Activated T-cell treated with anti-CD3 and anti-CD28 coated beads, Interleukin-2, amount 50 U/mL, for 4 hours (primary cell): ENCODE measurements around the gene MRPL11. TPM values are rescaled to one million over a fixed set of nuclear protein-coding genes. Genes with fewer than 3 reads are reported as not detected.
"Not testable (repeated sequence)": the region's sequence is repeated elsewhere in the genome, so short reads cannot be mapped to it uniquely, and the experiment has no call there.

Experiments used
- ATAC-seq, 2 donors: fragments of 200-7000 bp; cut with Tn5 transposase; one replicate each; pipeline ENCODE4 v1.10.0; 2021
- DNase-seq: peaks from one replicate; pipeline ENCODE4 v3.0.0-alpha.2; 2020
- H3K27me3 Mint-ChIP-seq: one replicate; pipeline ENCODE4 v1.8.0; 2021; ENCODE audit warnings: low read depth, mixed read lengths
- H3K36me3 Mint-ChIP-seq: one replicate; pipeline ENCODE4 v1.8.0; 2022; ENCODE audit warnings: mixed read lengths; ENCODE audit not compliant: insufficient read depth
- H3K4me1 Mint-ChIP-seq: one replicate; pipeline ENCODE4 v1.8.0; 2021; ENCODE audit warnings: low read depth, mixed read lengths
- H3K4me3 Mint-ChIP-seq: one replicate; pipeline ENCODE4 v1.8.0; 2021; ENCODE audit warnings: mild to moderate bottlenecking, moderate library complexity, mixed read lengths
- H3K9me3 Mint-ChIP-seq: one replicate; pipeline ENCODE4 v1.8.0; 2021; ENCODE audit warnings: mixed read lengths
- total RNA-seq, 3 donors: library from RNA; stranded (reverse); gene quantifications; one replicate each; pipeline ENCODE4 v1.2.1, GENCODE V29; 2021

The MRPL11 gene
- total RNA-seq, 3 donors from 2014 or later: 124 to 141 (median 129) TPM

DNA sequence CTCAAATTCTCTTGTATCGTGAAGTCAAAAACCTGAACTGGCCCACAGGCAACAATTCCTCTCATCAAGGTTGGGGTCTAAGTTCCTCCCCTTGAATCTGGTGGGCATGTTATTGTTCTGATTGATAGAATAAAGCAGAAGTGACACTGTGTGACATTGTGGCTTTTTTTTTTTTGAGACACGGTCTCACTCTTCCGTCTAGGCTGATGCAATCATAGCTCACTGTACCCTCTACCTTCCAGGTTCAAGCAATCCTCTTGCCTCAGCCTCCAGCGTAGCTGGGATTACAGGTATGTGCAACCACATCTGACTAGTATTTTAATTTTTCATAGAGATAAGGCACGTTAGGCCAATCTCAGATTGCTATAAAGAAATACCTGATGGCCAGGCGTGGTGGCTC, 19.2 kb upstream of the MRPL11 start:
- ATAC-seq: no peak

DNA sequence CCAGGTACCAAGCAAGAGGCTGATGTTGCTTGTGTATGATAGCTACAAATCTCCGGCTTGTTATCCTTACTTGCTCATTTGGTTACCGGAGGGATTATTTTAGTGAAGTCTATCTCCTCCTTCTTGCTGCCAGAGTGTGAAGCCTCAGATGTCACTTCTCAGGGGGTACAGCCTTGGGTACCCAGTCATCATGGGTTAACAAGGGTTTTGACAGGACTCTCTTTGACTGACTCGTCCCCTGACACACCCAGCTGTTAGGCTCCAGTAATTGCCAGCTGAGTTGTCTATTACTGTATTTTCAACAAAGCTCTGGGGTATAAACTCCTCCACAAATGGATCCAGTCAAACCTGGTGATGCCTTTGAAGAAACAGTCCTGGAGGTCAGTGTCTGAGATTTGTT, 16.2 kb upstream of the MRPL11 start:
- Mint-ChIP-seq H3K27me3 (peaks cover 7% of the 10 kb centered on the region), H3K36me3 (no peaks in the 10 kb centered on the region), H3K4me3 (no peak overlapping the region), H3K9me3 (no peaks in the 10 kb centered on the region), H3K4me1 (peaks cover 15% of the 10 kb centered on the region)
- ATAC-seq (peak in 1 of 2 donors; percentile 38), DNase-seq (no peak)

More for the DNA sequence above, 19.2 kb upstream of the MRPL11 start:
- H3K4me1 Mint-ChIP-seq: peaks cover 15% of the 10 kb centered on the region
- H3K36me3 Mint-ChIP-seq: no peaks in the 10 kb centered on the region
- no peaks in the 10 kb centered on the region for H3K9me3 Mint-ChIP-seq
- no peak for DNase-seq
- H3K27me3 Mint-ChIP-seq: no peaks in the 10 kb centered on the region
- H3K4me3 Mint-ChIP-seq: no peak overlapping the region

DNA sequence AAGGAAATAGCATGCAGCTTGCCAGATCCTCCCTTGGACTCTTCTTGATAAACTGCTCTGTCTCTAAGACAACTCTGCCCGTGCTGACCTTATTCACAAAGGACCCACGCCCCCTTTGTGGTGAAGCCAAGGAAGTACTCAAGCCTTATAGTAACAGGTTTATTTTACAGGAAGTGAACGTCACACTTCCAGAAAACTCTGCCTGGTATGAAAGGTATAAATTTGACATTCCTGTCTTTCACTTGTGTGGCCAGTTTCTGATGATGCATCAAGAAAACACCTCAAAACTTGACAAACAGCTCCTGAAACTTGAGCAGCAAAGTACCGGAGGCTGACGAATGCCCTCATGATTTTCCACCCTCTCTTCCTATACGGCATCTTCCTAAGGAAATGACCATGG, 15.6 kb upstream of the MRPL11 start:
- H3K9me3 Mint-ChIP-seq: no peaks in the 10 kb centered on the region
- H3K27me3 Mint-ChIP-seq: peaks cover 13% of the 10 kb centered on the region
- no peak for ATAC-seq
- no peak overlapping the region for H3K4me3 Mint-ChIP-seq
- H3K4me1 Mint-ChIP-seq: peaks cover 15% of the 10 kb centered on the region
- H3K36me3 Mint-ChIP-seq: no peaks in the 10 kb centered on the region
- DNase-seq: no peak

DNA sequence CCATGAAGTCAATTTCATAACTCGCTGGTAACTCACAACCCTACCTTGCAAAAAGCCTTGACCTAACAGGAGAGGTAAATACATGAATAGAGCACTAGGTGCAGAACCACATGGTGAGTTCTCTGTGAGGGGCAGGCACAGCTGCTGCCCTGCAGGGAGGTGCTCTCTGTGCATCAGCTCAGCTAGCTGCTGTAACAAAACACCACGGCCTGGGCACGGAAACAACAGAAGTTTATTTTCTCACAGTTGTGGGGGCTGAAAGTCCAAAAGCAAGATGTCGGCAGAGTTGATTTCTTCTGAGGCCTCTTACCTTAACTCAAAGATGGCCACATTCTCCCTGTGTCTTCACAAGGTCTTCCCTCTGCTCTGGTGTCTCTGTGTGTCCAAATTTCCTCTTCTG, 13.0 kb upstream of the MRPL11 start:
- Mint-ChIP-seq H3K36me3 (no peaks in the 10 kb centered on the region), H3K4me1 (peaks cover 15% of the 10 kb centered on the region), H3K9me3 (no peaks in the 10 kb centered on the region), H3K27me3 (peaks cover 16% of the 10 kb centered on the region), H3K4me3 (no peak overlapping the region)
- DNase-seq (no peak), ATAC-seq (no peak)

DNA sequence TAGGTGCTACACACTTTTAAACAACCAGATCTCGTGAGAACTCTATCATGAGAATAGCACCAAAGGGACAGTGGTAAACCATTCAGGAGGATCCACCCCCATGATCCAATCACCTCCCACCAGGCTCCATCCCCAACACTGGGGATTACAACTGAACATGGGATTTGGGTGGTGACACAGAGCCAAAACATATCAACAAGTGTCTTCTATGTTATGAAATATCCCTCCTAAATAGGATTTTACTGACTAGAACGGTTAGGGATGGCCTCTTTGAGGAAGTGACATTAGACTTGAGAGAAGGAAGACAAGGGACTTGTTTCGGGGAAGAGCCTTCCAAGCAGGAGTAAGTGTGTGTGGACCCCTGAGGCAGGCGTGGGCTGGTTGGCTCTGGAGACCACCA, 11.9 kb upstream of the MRPL11 start:
- Mint-ChIP-seq H3K9me3 (no peaks in the 10 kb centered on the region), H3K36me3 (no peaks in the 10 kb centered on the region), H3K4me3 (no peak overlapping the region), H3K27me3 (peaks cover 19% of the 10 kb centered on the region), H3K4me1 (peaks cover 15% of the 10 kb centered on the region)
- ATAC-seq (no peak), DNase-seq (no peak)

DNA sequence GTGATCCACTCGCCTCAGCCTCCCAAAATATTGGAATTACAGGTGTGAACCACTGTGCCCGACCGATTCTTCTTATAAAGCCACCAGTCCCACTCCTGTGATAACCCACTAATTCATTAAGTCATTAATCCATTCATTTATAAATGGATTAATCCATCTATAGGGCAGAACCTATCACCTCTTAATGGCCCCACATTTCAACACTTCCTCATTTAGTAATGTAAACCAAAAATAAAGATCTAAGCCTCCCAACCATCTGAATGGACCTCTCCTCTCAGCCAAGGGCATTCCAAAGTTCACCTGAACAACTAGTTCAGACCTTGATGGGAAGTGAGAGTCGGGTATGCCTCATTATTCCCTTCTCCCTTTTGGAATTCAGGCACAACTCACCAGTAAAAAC, 9.9 kb upstream of the MRPL11 start:
- peaks cover 5% of the 10 kb centered on the region for H3K9me3 Mint-ChIP-seq
- H3K4me1 Mint-ChIP-seq: no peaks in the 10 kb centered on the region
- no peak overlapping the region for H3K4me3 Mint-ChIP-seq
- H3K27me3 Mint-ChIP-seq: peaks cover 19% of the 10 kb centered on the region
- ATAC-seq (no peak), DNase-seq (no peak)
- no peaks in the 10 kb centered on the region for H3K36me3 Mint-ChIP-seq

DNA sequence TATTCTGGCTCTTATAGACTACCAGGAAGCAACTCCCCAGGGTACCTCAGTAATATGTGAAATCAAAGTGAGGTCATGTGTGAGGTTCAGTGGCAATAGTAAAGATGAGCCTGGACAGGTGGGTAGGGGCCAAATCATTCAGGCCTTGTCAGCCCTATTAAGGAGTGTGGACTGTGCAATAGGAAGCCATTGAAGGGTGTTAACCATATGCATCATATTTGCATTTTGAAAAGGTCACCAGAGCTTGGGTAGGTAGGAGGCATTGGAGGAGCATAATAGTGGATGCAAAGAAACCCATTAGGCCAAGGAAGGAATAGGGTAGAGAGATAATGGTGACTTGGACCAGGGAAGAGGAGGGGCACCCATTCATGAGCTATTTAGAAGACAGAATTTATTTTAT, 8.4 kb upstream of the MRPL11 start:
- DNase-seq (no peak), ATAC-seq (no peak)
- Mint-ChIP-seq H3K4me3 (no peak overlapping the region), H3K9me3 (peaks cover 11% of the 10 kb centered on the region), H3K4me1 (no peaks in the 10 kb centered on the region), H3K27me3 (peaks cover 21% of the 10 kb centered on the region), H3K36me3 (no peaks in the 10 kb centered on the region)

DNA sequence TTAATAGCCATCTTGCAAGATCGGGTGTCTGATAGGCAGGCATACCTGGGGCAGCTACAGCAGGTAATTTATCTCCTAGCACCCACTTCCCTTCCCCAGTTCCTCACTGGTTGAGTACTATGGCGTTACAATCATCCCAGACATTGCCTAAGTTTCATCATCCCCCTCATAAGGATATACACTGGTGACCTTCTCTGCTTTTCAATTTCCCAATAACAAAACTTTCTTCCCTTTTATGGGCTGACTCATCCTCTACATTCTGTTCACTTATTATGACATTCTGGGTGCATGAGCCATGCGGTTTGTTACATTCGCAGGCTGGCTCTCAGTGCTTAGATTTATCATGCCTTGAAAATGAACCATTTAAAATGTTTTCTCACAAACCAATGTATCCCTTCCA, 5.0 kb upstream of the MRPL11 start:
- H3K36me3 Mint-ChIP-seq: no peaks in the 10 kb centered on the region
- peaks cover 11% of the 10 kb centered on the region for H3K9me3 Mint-ChIP-seq
- no peak for DNase-seq
- H3K27me3 Mint-ChIP-seq: peaks cover 8% of the 10 kb centered on the region
- H3K4me3 Mint-ChIP-seq: no peak overlapping the region
- H3K4me1 Mint-ChIP-seq: no peaks in the 10 kb centered on the region
- ATAC-seq: no peak

DNA sequence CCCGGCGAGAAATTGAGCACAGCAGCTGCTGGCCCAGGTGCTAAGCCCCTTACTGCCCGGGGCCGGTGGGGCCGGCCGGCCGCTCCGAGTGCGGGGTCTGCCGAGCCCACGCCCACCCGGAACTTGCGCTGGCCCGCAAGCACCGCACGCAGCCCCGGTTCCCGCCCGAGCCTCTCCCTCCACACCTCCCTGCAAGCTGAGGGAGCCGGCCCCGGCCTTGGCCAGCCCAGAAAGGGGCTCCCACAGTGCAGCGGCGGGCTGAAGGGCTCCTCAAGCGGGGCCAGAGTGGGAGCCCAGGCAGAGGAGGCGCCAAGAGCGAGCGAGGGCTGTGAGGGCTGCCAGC, 2.3 kb upstream of the MRPL11 start:
- not testable (repeated sequence) for H3K27me3 Mint-ChIP-seq, DNase-seq, H3K4me1 Mint-ChIP-seq, ATAC-seq, H3K4me3 Mint-ChIP-seq
- Mint-ChIP-seq H3K9me3 (peaks cover 11% of the 10 kb centered on the region), H3K36me3 (peaks cover 11% of the 10 kb centered on the region)

DNA sequence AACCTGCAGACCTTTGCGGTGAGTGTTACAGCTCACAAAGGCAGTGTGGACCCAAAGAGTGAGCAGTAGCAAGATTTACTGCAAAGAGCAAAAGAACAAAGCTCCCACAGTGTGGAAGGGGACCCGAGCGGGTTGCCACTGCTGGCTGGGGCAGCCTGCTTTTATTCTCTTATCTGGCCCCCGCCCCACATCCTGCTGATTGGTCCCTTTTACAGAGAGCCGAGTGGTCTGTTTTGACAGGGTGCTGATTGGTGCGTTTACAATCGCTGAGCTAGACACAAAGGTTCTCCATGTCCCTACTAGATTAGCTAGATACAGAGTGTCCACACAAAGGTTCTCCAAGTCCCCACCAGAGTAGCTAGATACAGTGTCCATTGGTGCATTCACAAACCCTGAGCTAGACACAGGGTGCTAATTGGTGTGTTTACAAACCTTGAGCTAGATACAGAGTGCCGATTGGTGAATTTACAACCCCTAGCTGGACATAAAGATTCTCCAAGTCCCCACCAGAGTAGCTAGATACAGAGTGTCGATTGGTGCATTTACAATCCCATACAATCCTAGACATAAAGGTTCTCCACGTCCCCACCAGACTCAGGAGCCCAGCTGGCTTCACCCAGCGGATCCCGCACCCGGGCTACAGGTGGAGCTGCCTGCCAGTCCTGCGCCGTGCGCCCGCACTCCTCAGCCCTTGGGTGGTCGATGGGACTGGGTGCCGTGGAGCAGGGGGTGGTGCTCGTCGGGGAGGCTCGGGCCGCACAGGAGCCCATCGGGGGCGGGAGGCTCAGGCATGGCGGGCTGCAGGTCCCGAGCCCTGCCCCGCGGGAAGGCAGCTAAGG, 1.7 kb upstream of the MRPL11 start:
- DNase-seq: not testable (repeated sequence)

DNA sequence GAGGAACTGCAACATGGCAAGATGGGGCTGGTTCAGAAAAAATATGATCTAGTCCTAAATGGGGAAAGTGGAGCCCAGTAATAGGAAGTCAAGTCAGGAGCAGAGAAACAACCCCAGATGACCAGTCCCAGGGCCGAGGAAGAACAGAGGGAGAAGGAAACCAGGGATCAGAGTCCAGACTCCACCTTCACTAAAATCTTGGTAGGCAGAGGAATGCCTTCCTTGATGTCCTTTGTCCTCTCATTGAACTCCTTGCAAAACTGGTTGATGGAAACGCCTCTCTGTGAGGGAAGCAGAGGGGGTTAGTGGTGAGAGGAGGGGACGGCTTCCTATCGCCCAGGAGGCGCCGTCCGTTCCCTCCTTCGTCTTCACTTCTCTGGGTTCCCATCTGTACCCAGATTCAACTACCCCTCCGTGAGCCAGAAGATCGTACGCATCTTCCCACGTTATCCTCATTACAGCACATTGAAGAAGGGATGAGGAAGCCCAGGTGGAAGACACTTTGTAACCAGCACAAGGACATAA, 607 bp downstream of the MRPL11 start:
- ATAC-seq (no peak), DNase-seq (no peak)
- Mint-ChIP-seq H3K27me3 (peaks cover 2% of the 10 kb centered on the region), H3K36me3 (peaks cover 16% of the 10 kb centered on the region), H3K4me3 (peak overlapping the region; percentile 93), H3K9me3 (peaks cover 1% of the 10 kb centered on the region), H3K4me1 (peaks cover 6% of the 10 kb centered on the region)

More for the DNA sequence above, 1.7 kb upstream of the MRPL11 start:
- Mint-ChIP-seq H3K9me3 (peaks cover 11% of the 10 kb centered on the region), H3K36me3 (peaks cover 12% of the 10 kb centered on the region)
- not testable (repeated sequence) for H3K4me1 Mint-ChIP-seq, ATAC-seq, H3K27me3 Mint-ChIP-seq, H3K4me3 Mint-ChIP-seq

DNA sequence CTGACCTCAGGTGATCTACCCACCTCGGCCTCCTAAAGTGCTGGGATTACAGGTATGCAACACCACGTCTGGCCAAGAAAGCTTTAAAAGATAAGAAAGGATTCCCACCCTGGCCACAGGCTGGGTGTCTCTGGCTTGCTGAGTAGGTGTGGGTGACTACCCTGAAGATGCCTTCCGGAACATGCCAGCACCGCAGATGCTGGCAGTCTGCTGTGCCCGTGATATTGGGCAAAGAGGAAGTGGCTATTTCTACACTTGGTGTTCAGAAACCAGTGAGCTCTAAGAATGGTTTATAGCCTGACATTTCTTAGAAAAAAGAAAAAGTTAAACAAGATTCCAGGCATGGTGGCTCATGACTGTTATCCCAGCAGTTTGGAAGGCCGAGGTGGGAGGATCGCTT, 6.1 kb downstream of the MRPL11 start:
- ATAC-seq (no peak), DNase-seq (no peak)
- H3K4me1 Mint-ChIP-seq: no peaks in the 10 kb centered on the region
- H3K36me3 Mint-ChIP-seq: peaks cover 20% of the 10 kb centered on the region
- no peak overlapping the region for H3K4me3 Mint-ChIP-seq
- H3K9me3 Mint-ChIP-seq: no peaks in the 10 kb centered on the region
- H3K27me3 Mint-ChIP-seq: no peaks in the 10 kb centered on the region

DNA sequence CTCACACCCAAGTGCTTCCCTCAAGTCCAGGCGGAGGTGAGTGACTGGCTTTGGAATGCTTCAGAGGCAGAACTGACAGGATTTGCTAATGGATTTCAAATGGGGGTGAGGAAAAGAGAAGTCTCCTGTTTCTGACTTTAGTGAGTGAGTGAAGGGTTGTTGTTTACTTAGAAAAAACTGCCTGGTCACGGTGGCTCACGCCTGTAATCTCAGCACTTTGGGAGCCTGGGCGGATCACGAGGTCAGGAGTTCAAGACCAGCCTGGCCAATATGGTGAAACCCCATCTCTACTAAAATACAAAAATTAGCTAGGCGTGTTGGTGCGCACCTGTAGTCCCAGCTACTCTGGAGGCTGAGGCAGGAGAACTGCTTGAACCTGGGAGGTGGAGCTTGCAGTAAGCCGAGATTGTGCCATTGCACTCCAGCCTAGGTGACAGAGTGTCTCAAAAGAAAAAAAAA, 6.7 kb downstream of the MRPL11 start:
- H3K9me3 Mint-ChIP-seq, H3K4me3 Mint-ChIP-seq, H3K4me1 Mint-ChIP-seq, H3K27me3 Mint-ChIP-seq, ATAC-seq, DNase-seq: not testable (repeated sequence)
- H3K36me3 Mint-ChIP-seq: peaks cover 19% of the 10 kb centered on the region

DNA sequence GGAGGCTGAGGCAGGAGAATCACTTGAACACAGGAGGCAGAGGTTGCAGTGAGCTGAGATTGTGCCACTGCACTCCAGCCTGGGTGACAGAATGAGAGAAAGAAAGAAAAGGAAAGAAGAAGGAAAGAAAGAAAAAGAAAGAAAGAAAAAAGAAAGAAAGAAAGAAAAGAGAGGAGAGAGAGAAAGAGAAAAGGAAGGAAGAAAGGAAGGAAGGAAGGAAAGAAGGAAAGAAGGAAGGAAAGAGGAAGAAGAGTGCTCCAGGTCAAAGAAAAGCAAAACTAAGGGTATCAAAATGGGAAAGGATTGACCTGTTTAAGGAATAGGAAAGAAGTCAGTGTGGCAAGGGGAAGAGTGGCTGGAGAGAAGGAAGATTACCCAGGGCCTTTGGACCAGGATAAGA, 7.4 kb downstream of the MRPL11 start:
- H3K36me3 Mint-ChIP-seq: peaks cover 13% of the 10 kb centered on the region
- not testable (repeated sequence) for H3K4me3 Mint-ChIP-seq, H3K27me3 Mint-ChIP-seq, H3K4me1 Mint-ChIP-seq, ATAC-seq, H3K9me3 Mint-ChIP-seq, DNase-seq

DNA sequence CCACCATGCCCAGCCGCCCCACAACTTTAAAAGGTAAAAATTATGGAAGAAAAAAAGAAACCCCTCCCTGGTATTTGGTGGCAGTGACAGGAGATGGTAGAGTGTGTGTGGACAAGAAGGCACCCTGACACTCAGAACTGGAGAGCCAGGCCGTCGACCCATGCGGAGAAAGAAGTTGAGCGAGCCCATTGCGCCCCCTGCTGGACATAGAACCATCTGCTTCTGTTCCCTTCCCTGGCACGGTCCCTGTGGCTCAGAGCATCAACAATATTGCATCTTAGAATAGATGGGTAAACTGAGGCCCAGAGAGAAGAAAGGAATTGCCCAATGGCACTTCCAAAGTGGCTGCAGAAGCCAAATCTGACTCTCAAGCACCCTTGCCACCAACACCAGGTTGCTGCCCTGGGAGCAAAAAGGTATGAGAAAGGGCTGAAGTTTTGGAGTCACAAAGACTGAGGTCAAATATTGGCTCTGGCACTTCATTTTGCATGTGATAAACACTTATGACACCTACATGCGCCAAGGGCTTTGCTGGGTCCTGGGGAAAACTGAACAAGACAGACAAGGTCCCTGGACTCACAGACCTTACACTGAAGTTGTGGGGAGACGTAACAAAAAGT, 8.6 kb downstream of the MRPL11 start:
- ATAC-seq (peak; percentile 89 to 98), DNase-seq (peak; percentile 73)
- no peak overlapping the region for H3K4me3 Mint-ChIP-seq
- H3K27me3 Mint-ChIP-seq: peaks cover 4% of the 10 kb centered on the region
- H3K36me3 Mint-ChIP-seq: peaks cover 7% of the 10 kb centered on the region
- no peaks in the 10 kb centered on the region for H3K4me1 Mint-ChIP-seq
- H3K9me3 Mint-ChIP-seq: no peaks in the 10 kb centered on the region
